ENCODE data around the gene OSBPL7. TPM values are rescaled to one million over a fixed set of nuclear protein-coding genes. Genes with fewer than 3 reads are reported as not detected.

The OSBPL7 gene
- total RNA-seq, 1 experiment from 2014 or later = 1.9 TPM

DNA sequence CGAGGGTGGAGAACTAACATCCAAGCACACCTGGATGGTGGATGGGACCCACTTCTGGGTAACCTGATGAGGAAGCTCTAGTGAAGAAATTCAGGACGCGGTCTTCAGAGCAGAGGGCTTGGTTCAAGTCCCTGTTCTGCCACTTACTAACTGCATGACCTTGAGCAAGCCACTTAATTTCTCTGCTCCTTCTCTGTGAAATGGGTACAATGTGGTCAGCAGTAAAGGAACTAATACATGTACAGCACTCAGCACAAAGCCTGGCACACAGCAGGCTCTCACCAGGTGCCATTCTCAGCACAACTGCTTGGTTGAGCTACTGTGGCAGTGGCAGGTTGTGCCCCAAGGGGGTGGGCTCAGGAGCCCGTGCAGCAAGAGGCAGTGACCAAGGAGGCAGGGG is 1.9 kb upstream of the OSBPL7 start:
- no peak for DNase-seq (ENCODE audit: low spot score)

DNA sequence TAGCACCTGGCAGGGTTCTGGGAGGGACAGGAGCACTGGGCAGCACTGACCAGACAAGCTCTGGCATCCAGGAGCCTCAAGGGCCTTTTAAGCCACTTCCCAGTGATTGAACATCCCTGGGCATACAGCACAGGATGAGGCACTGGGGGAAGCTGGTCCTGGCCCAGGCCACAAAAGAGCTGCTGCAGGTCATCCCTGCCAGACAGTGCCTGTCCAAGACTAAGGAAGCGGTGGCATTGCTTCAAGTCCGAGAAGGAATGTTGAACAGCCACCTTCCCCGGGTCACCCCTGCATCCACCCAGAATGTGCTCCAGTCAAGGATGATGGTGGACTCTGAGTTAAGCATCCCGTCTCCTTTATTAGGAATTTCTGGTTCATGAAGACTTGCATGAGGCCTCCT is 1.2 kb upstream of the OSBPL7 start:
- DNase-seq (ENCODE audit: low spot score) = no peak

- DNase-seq (ENCODE audit: low spot score) = no peak
Observed at GRCh38 chr17:47821031-47821423, 567 bp downstream of the OSBPL7 start.

DNA sequence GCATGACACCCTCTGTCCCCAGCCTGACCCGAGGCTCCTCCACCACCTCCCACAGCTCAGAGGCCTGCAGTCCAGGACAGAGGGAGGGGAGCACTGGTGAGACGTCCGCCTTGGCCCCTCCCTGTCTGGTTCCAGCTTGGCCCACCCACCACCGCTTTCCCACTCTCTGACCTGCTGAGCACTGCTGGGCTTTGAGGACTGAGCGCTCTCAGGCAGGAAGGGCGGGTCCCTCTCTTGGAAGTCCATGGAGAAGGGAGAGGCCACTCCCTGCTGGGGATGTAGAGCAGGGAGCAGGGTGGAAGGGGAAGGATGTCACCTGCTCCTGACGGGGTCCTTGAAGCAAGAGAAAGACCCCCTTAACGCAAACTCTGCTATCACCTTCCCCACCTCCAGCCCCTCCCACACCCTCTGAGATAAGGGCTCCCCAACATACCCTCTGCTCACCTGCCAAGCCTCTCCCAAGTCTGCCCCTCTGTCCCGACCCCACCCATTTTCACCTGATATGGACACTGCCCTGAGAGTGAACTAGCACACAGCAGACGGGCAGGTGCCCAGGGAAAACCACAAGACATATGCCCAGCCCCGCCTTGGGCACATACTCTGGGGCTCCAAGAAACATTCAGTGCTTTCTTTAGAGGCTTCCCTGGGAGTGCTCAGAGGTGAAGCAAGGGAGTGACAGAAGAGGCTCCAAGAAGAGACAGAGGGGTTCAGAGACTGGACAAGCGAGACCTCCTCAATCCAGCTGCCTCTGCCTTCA is 1.4 kb downstream of the OSBPL7 start:
- no peak for DNase-seq (ENCODE audit: low spot score)

- DNase-seq (ENCODE audit: low spot score) = no peak
Observed at GRCh38 chr17:47819475-47819874, 2.1 kb downstream of the OSBPL7 start.

DNA sequence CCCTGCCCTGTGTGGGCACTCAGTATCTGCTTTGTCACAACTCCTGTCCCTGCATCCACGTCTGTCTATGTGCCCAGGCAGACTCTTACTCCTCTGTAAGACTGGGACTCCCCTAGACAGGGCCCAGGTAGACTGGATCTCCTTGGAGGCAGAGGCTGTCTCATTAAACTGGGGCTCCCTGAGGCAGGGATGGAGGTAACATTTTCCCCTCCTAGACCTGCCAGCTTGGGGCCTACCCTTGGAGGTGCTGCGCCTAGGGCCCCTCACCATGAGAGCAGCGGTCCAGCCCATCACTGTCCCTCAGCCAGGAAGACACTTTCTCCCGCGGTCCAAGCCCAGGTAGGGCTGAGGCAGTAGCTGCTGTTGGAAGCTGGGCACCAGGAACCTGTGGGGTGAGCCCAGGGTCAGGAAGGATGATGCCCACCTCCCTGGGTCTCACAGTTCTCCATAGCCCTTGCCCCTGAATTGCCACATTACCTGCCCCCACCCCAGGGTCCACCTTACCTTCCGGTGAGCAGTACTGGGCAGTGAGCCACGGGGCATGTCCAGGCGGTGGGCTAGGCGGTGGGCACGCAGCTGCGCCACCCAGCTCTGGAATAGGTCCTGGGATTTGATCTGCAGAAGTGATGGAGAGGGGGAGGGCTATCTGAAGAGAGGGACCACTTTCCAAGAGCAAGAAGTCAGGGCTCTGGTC is 3.4 kb downstream of the OSBPL7 start:
- DNase-seq (ENCODE audit: low spot score) = no peak

GRCh38 chr17:47816947-47817346 is 4.6 kb downstream of the OSBPL7 start:
- DNase-seq (ENCODE audit: low spot score) = no peak

DNA sequence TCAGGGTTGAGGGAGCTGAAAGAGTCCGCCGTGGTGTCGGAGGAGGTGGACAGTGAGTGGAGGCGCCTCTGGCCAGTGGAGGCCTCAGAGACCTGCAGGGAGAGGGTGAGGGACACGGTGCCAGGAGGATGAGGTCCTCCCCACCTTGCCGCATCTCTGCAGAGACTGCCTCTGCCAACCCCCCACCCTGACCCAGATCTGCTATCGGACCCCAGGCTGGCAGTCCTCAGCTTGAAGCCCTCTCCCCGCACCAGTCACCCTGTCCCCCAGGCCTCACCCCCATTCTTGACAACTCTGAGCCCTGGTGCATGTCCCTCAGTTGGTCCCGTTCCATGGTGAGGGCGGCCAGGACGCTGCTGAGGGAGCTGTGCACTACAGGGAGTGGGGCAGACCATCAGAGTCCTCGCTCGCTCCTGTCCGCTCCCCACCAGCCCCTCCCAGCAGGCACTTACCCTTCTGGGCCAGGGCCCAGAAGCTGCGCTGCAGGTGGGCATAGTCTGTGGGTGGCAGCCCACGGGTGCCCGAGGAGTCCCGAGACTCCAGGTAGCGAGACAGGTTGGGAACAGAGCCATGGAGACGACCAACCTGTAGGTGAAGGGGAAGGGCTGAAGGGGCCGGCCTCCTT is 5.4 kb downstream of the OSBPL7 start:
- DNase-seq (ENCODE audit: low spot score) = no peak

DNA sequence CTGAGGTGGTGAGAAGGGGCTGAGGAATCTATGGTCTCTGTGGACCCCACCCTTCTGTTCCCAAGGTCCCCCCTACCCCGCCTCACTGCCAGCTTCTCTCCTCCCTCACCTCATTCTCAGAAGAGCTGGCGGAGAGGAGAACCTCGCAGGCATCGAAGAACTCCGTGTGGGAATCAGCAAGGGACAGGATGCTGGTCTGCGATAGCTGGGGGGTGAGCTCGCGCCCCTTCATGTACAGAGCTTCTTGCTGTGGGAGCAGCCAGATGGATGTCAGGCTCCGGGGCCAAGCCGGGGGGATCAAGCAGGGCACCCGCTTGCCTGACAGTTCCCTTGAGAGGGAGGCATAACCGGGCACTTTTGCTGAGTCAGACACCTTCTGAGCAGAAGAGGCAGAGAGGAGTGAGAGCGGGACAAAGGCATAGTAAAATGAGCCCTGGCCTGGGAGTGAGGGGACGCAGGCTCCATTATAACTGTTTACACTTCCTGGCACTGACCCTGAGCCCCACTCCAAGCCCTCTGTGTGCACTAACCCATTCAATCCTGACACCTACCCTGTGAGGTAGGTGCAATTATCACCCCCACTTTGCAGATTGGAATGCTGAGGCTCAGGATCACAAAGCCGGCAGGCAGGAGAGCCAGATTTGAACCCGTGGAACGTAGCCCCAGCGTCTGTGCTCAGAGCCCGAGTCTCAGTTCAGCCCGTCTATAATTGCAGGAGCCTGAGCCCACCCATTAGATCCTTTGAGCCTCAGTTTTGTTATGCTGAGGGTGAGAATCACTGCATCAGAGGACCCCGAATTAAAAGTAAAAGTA is 6.3 kb downstream of the OSBPL7 start:
- DNase-seq (ENCODE audit: low spot score) = no peak

DNA sequence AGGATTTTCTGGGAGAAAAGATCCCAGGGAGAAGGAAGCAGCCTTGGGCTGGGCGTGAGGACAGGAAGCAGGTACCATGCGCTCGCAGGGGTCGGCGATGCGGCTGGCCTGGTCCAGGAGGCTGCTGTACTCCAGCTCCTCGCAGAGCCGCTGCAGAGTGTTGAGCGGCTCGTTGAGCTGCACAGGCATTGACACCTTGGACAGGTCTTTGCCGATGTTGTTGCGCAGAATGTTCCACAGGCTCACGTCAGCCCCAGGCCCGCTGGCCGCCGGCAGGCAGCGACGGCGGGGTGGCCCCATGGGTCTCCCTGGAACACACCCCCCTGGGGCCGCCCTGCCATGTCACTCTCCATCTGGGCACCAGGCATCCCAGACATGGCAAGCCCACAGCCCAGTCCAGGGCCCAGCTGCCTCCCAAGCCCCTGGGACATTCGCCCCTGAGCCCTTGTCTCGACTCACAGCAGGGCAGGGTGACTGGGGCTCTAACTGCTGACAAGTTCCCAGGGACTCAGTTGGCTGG is 8.0 kb downstream of the OSBPL7 start:
- DNase-seq (ENCODE audit: low spot score) = no peak

- no peak for DNase-seq (ENCODE audit: low spot score)
Observed at GRCh38 chr17:47813077-47813476, 8.5 kb downstream of the OSBPL7 start.

DNA sequence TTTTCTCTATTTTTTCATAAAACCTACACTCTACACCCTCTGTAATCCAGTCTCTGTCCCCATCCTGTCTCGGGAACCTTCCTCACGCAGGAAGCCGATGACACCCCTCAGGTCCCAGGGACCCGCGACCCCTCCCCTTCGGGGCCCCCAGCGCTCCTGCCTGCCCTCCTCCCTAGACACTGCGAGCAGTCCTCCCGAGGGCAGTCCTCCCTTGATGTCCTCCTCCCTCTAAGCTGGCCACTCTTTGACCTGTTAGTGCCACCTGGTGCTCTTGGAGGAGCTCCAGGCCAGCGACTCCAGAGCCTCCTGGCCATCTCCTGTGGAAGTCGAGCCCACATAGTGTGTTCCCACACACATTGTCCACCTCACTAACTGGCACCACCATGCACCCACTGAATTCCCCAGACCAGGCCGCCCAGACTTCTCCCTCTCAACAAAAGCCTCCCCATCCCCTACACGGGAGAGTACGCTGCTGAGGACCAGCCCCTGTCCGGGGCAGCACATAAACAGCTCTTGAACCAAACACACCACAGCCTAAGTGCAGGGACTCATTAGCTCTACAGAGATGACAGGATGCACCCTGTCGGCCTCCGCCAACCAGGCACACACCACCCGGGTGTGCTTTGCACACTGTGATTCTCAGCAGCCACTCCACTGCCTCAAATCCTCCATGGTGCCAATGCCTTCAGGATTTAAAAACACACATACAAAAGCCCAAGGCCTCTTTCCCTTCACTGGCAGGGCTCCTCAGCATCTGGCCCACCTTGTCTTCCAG is 9.3 kb downstream of the OSBPL7 start:
- DNase-seq (ENCODE audit: low spot score) = no peak

- DNase-seq (ENCODE audit: low spot score) = no peak
Observed at GRCh38 chr17:47811709-47812108, 9.9 kb downstream of the OSBPL7 start.

DNA sequence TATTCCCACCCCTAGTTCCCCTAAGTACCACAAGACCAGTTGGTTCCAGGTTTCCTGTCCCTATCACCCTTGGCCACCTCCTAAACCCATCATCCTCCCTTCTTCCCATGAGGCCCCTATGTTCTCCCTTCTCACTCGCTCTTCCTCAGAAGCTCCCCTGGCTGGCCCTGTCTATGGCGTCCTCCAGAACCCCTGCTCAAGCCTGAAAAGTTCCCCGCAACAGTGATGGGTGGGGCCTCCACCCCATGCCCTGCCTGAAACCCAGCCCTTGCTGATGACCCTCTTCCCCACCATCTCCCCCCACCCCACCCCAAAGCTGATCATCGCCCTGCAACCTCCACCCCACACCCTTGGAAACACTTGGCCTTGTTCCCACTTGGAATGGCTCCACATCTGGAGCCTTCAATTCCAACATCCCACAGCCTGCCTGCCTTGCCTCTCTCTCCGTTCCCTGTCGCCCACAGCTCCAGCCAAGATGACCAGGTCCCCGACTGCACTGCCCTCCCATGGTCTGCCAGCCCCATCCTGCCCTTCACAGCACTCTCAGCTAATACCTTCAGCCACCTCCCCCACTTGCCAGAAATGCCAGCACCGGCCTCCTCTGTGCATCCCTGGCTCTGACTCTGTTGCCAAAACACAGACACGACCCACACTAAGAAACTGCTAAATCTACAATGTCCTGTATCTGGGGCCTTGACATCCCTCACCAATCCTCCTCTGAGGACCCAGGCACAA is 10.5 kb downstream of the OSBPL7 start:
- no peak for DNase-seq (ENCODE audit: low spot score)

GRCh38 chr17:47810200-47810821 is 11.3 kb downstream of the OSBPL7 start:
- DNase-seq (ENCODE audit: low spot score) = peak; percentile 74

DNA sequence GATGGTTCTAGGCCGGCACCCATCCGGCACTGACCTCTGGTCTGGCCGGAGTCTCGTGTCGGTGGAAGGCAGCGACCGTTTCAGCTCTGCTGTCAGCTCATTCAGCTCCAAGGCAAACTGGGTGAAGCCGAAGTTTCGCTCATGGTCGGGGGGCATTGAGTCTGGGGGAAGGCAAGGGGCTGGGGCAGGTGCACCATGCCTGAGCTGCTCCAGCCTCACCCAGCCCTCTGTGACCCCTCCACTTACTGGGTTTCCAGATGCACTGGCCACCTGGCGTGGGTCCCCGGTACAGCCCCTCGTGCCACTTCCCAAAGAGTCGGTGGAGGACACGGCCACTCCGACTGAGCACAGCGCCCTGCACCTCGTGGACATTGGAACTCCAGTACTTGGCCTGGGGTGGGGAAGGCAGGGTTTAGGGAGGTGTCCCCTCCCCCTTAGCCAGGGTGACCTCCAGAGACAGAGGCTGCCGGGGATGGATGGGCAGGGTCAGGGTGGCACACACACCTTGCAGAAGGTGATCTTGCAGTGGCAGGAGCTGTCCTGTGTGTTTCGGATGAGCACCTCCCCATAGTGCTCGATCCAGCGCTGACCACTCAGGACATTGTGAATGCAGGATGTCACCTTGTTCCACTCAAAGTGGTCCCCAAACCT is 12.6 kb downstream of the OSBPL7 start:
- no peak for DNase-seq (ENCODE audit: low spot score)

DNA sequence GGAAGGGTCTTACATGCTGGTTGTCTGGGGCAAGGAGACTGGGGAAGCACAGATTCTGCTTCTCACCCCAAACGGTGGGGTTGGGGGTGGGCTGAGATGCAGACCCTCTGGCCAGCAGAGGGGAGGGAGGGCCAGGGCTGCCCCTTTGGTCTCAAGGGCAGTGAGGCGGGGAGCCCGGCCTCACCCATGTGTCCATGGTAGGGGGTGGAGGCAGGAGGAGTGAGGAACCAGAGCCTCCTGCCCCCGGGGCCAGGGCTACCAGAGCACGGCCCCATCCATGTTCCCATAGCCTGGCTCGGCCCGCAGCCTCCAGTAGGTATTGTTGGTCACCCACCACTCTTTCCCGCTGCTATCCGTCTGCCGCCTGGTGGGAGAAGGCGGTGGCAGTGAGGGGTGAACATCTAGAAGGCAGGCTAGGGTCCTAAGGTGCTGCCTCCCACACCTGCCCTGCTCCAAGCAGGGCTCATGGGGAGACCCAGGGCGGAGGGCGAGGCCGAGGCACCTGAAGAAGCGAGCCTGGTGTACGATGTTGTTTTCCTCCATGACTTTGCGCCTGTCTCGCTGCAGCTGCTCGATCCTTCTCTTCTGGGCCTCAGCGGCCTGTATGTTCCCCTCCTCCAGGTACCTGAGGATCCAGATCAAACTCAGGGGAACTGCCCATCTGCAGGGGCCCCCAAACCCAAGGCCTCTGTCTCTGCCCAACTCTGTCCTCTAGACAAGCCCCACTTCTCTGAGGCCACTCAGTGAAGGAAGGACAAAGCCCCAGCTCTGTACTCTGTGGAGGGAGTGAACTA is 13.4 kb downstream of the OSBPL7 start:
- DNase-seq (ENCODE audit: low spot score) = no peak

GRCh38 chr17:47807421-47807820 is 14.2 kb downstream of the OSBPL7 start:
- DNase-seq (ENCODE audit: low spot score) = no peak

- DNase-seq (ENCODE audit: low spot score) = no peak
Observed at GRCh38 chr17:47806913-47807255, 14.7 kb downstream of the OSBPL7 start.
